ENCODE measurements around the gene SEPTIN1.
"Not testable (repeated sequence)": the region's sequence is repeated elsewhere in the genome, so short reads cannot be mapped to it uniquely, and the experiment has no call there.

Gene SEPTIN1

DNA sequence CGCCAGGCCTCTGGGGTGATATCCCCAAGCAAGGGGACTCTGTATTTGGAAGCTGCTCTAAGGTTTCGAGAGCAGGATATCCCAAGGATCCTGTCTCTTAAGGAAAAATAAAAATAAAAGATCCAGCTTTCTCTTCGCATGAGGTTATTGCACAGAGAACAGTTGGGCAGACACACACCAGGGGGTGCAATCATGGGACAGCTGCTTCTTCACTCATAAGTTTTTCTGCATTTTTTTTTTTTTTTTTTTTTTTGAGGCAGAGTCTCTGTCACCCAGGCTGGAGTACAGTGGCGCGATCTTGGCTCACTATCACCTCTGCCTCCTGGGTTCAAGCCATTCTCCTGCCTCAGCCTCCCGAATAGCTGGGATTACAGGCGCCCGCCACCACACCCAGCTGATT lies 40.4 kb downstream of the SEPTIN1 start:
- not testable (repeated sequence) for DNase-seq (ENCODE audit: low spot score); FAIRE-seq

DNA sequence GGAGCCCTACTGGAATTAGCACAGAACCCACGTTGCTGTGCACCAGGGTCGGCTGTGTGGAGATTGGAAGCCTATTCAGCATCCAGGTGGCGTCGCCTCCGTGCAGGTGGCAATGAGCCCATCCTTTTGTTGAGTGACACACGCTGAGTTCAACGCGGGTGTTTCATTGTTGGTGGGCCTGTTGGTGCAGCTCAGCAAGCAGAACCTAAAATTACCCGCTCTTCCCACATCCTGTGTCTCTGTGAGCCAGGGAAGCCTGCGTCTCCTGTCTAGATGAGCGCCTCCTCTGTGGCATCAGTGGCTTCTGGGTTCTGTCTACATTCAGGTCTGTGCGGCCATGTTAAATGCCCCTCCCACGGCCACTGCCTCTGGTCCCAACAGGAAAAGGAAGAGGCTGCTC lies 41.7 kb downstream of the SEPTIN1 start:
- DNase-seq (ENCODE audit: low spot score) (no peak), FAIRE-seq (no peak)

DNA sequence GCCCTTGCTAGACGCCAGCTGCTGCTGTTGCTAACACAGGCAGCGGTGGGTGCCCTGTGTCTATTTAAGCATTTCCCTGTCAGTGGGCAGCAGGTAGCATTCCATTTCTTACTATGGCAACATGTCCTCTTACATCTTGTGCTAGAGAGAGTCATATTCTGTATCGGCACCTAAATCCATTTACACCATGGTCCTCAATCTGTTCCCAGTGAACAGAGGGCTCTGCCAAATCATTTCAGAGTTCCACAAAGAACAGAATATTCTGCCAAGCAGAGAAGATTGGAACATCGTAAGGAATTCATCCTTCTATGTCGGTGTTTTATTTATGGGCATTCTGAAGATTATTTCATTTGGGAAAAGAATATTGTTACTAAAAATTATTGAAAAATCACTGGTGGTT lies 43.6 kb downstream of the SEPTIN1 start:
- FAIRE-seq; DNase-seq (ENCODE audit: low spot score): not testable (repeated sequence)

DNA sequence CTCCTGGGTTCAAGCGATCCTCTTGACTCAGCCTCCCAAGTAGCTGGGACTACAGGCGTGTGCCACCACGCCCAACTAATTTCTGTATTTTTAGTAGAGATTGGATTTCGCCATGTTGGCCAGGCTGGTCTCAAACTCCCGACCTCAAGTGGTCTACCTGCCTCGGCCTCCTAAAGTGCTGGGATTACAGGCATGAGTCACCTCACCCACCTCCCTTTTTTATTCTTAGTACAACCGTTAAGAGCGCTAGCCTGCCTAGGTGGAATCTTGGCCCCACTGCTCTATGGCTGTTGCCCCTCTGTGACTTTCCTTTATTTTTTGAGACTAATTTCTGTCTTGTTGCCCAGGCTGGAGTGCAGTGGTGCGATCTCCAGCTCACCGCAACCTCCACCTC lies 44.4 kb downstream of the SEPTIN1 start:
- FAIRE-seq; DNase-seq (ENCODE audit: low spot score): not testable (repeated sequence)

DNA sequence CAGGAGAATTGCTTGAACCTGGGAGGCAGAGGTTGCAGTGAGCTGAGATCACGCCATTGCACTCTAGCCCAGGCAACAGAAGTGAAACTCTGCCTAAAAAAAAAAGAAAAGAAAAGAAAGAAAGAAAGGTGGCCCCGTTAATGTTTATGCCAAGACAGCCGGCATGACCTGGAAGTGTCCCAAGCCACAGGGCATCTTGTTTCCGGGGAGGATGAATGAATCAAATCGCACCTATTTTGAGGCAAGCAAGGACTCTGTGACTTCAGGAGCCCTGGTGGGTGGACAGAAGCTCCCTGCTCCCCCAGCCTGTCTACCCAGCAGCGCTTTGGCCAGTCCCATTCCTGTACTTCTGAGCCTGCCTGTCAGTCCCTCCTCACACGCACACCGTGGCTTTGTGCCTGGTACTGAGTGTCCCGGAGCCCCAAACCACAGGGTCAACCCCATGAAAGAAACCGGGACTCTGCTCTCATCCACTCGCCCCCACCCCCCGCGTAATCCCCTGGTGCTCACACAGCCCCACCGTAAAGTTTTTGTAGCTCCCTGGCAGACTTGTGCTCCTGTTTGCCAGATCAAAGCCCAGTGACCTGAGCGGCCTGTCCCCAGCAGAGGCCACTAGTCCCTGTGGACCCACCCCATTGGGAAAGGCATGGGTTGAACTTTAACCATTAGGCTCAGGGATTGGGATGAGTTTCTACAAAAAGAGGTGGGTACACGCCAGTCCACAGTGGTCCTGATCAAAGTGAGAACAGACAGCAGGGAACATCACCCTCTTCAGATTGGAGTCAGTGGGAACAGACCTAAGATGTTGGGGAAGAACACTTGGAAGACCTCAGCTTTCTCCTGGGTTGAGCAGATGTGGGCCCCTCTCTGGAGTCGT lies 46.5 kb downstream of the SEPTIN1 start:
- FAIRE-seq (no peak), DNase-seq (ENCODE audit: low spot score) (no peak)

DNA sequence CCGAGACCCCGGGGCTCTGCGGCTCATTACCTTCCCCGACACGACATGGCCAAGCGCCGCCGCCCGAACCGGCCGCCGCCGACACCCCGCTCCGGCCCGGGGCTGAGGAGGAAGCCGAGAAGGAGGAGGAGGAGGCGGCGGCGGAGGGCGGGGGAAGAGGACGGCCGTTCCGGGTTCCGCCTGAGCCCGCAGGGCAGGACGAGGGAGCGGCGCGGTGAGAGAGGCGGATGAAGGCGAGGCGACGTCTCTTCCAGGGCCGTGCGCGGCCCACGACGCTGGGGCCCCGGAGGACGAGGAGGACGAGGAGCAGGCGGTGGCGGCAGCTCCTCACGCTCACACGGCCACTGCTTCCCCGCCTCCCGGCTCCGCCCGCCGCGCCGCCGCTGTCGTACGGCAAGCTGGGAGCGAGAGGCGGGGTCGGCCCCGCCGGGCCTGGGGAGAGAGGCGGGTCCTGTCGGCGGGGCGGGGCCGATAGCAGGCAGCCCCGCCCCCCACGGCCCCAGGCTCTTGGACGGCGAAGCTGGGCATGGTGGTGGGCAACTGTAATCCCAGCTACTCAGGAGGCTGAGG lies 47.2 kb downstream of the SEPTIN1 start:
- FAIRE-seq, result not testable (repeated sequence)
- peak; percentile 62 for DNase-seq (ENCODE audit: low spot score)

GRCh38 chr16:30334473-30334989 lies 47.8 kb downstream of the SEPTIN1 start:
- not testable (repeated sequence) for FAIRE-seq
- DNase-seq (ENCODE audit: low spot score), result peak; percentile 54
